Measurements from ENCODE around the gene KRTAP6-2. TPM values are rescaled to one million over a fixed set of nuclear protein-coding genes. Genes with fewer than 3 reads are reported as not detected.

The KRTAP6-2 gene
- polyA plus RNA-seq, 1 experiment, result not detected

DNA sequence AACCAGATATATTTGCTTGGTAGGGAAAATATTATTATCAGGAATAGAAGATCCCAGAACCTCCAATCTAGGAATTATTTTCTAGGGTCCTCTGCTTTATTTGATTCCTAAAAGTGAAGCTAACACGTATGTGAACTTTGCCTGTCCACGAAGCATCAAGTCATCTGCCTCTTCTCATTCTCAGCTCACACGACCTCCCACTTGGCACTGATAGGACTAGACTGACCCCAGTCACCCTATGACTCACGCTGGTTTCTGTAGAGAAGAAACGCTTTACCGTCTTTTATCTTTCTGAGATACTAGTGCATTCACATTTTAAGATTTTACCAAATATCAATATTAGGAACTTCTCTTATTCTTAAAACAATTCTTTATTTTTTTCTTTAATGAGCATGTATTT is 35.6 kb downstream of the KRTAP6-2 start:
- no peak for DNase-seq (ENCODE audit: low read depth)
- H3K36me3 ChIP-seq (ENCODE audit: control insufficient read depth, insufficient read depth, low read length), result no peaks in the 10 kb centered on the region
- TF ChIP-seq, protein P1, sequence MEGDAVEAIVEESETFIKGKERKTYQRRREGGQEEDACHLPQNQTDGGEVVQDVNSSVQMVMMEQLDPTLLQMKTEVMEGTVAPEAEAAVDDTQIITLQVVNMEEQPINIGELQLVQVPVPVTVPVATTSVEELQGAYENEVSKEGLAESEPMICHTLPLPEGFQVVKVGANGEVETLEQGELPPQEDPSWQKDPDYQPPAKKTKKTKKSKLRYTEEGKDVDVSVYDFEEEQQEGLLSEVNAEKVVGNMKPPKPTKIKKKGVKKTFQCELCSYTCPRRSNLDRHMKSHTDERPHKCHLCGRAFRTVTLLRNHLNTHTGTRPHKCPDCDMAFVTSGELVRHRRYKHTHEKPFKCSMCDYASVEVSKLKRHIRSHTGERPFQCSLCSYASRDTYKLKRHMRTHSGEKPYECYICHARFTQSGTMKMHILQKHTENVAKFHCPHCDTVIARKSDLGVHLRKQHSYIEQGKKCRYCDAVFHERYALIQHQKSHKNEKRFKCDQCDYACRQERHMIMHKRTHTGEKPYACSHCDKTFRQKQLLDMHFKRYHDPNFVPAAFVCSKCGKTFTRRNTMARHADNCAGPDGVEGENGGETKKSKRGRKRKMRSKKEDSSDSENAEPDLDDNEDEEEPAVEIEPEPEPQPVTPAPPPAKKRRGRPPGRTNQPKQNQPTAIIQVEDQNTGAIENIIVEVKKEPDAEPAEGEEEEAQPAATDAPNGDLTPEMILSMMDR (IDR thresholded peaks at IDR 0.05; ENCODE audit: insufficient read depth, low read depth, low read length), result no peak
- no peak overlapping the region for H3K4me3 ChIP-seq (ENCODE audit: low read depth, low read length)
- H3K27me3 ChIP-seq (ENCODE audit: control insufficient read depth, insufficient read depth, low read length), result no peaks in the 10 kb centered on the region
- POLR2A ChIA-PET, result no interaction called here
- CTCF ChIA-PET, result no interaction called here

GRCh38 chr21:30561957-30562356 is 36.7 kb downstream of the KRTAP6-2 start:
- Histone ChIP-seq H3K27me3 (ENCODE audit: control insufficient read depth, insufficient read depth, low read length) (no peaks in the 10 kb centered on the region), H3K4me3 (ENCODE audit: low read depth, low read length) (no peak overlapping the region), H3K36me3 (ENCODE audit: control insufficient read depth, insufficient read depth, low read length) (no peaks in the 10 kb centered on the region)
- ChIA-PET CTCF (no interaction called here), POLR2A (no interaction called here)
- TF ChIP-seq, protein P1 (IDR thresholded peaks at IDR 0.05; ENCODE audit: insufficient read depth, low read depth, low read length), result no peak
- no peak for DNase-seq (ENCODE audit: low read depth)

GRCh38 chr21:30561264-30561895 is 37.3 kb downstream of the KRTAP6-2 start, which contains the start of gene KRTAP19-7:
Gene KRTAP19-7, minus strand, starts transcription at chr21:30561314. Its CDS starts 25 bp downstream, at chr21:30561289.
- H3K36me3 ChIP-seq (ENCODE audit: control insufficient read depth, insufficient read depth, low read length), result no peaks in the 10 kb centered on the region
- H3K27me3 ChIP-seq (ENCODE audit: control insufficient read depth, insufficient read depth, low read length), result no peaks in the 10 kb centered on the region
- ChIA-PET CTCF (no interaction called here), POLR2A (no interaction called here)
- DNase-seq (ENCODE audit: low read depth), result no peak
- TF ChIP-seq, protein P1 (IDR thresholded peaks at IDR 0.05; ENCODE audit: insufficient read depth, low read depth, low read length), result no peak
- H3K4me3 ChIP-seq (ENCODE audit: low read depth, low read length), result no peak within 1 kb of the TSS

DNA sequence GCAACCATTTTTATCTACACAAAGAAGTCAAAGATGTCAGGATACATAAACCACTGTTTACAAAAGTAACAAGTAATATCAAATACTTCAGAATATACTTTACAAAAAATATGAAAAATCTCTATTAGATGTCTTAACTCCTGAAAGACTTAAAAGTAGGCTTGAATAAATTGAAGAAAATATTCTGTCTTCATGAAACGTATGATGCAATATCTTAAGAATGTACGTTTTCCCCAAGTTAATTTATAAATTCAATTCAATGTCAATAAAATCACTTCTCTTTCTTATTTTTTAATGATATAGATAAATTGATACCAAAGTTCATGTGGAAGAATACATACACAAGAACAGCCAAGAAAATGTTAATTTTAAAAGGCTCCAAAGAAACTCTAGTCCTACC is 43.6 kb downstream of the KRTAP6-2 start:
- TF ChIP-seq, protein P1 (IDR thresholded peaks at IDR 0.05; ENCODE audit: insufficient read depth, low read depth, low read length), result no peak

DNA sequence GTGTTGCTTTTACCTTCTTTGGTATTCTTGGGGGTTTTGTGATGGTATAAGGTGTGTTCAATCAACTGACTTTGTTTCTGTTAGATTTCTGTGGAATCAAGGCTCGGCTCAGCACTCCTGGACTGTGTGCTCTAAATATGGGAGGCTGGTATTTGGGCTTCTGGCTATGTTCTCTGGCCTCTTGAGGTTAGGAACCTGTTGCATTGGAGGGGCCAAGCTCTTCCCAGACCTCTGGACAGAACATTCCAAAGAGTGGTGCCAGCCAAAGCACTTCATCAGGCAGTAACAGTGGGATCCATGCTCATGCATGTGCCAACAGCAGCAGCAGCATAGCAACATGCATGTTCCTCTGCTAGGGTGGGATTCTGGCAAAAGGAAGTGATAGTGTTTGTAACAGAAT is 45.9 kb downstream of the KRTAP6-2 start:
- TF ChIP-seq, protein P1 (IDR thresholded peaks at IDR 0.05; ENCODE audit: insufficient read depth, low read depth, low read length), result no peak
- no peaks in the 10 kb centered on the region for H3K27me3 ChIP-seq (ENCODE audit: control insufficient read depth, insufficient read depth, low read length)
- POLR2A ChIA-PET, result no interaction called here
- DNase-seq (ENCODE audit: low read depth), result no peak
- no peaks in the 10 kb centered on the region for H3K36me3 ChIP-seq (ENCODE audit: control insufficient read depth, insufficient read depth, low read length)
- H3K4me3 ChIP-seq (ENCODE audit: low read depth, low read length), result no peak overlapping the region
- CTCF ChIA-PET, result no interaction called here

More for the DNA sequence above, 43.6 kb downstream of the KRTAP6-2 start:
- DNase-seq (ENCODE audit: low read depth), result no peak
- Histone ChIP-seq H3K36me3 (ENCODE audit: control insufficient read depth, insufficient read depth, low read length) (no peaks in the 10 kb centered on the region), H3K4me3 (ENCODE audit: low read depth, low read length) (no peak overlapping the region), H3K27me3 (ENCODE audit: control insufficient read depth, insufficient read depth, low read length) (no peaks in the 10 kb centered on the region)
- CTCF ChIA-PET, result interaction anchor here (0.6 kb wide), 1 partner anchor 218 kb away, joined by 3 read pairs; the partner anchor contains the start of gene KRTAP27-1
- POLR2A ChIA-PET, result no interaction called here

Small RNA genes lying within 50 kb of the gene (small RNA-seq; reads per million reads assigned to genes)
- gene KRTAP20-1 (ENCODE audit: insufficient read length, low read depth, low replicate concordance), result not detected
- not detected for gene KRTAP20-3 (ENCODE audit: insufficient read length, low read depth, low replicate concordance)
- gene KRTAP20-4 (ENCODE audit: insufficient read length, low read depth, low replicate concordance), result not detected
- not detected for gene KRTAP22-1 (ENCODE audit: insufficient read length, low read depth, low replicate concordance)
- gene KRTAP22-2 (ENCODE audit: insufficient read length, low read depth, low replicate concordance), result not detected

Other genes starting within 250 kb of the KRTAP6-2 start
- not detected in 2 replicates for gene KRTAP13-2, start 226.6 kb downstream of the KRTAP6-2 start, polyA plus RNA-seq (2011; rRNA removed)
- not detected in 2 replicates for gene KRTAP13-1, start 202.9 kb downstream of the KRTAP6-2 start, polyA plus RNA-seq (2011; rRNA removed)
- gene KRTAP13-3, start 173.0 kb downstream of the KRTAP6-2 start, polyA plus RNA-seq (2011; rRNA removed), result not detected in 2 replicates
- not detected in 2 replicates for gene KRTAP13-4, start 168.7 kb downstream of the KRTAP6-2 start, polyA plus RNA-seq (2011; rRNA removed)
- gene KRTAP15-1, start 158.6 kb downstream of the KRTAP6-2 start, polyA plus RNA-seq (2011; rRNA removed), result not detected in 2 replicates
- gene KRTAP19-1, start 118.5 kb downstream of the KRTAP6-2 start, polyA plus RNA-seq (2011; rRNA removed), result not detected in 2 replicates
- gene KRTAP19-2, start 111.5 kb downstream of the KRTAP6-2 start, polyA plus RNA-seq (2011; rRNA removed), result not detected in 2 replicates
- not detected in 2 replicates for gene KRTAP19-3, start 106.9 kb downstream of the KRTAP6-2 start, polyA plus RNA-seq (2011; rRNA removed)
- gene KRTAP19-4, start 101.7 kb downstream of the KRTAP6-2 start, polyA plus RNA-seq (2011; rRNA removed), result not detected in 2 replicates
- gene KRTAP19-5, start 96.8 kb downstream of the KRTAP6-2 start, polyA plus RNA-seq (2011; rRNA removed), result not detected in 2 replicates
- gene KRTAP19-6, start 57.0 kb downstream of the KRTAP6-2 start, polyA plus RNA-seq (2011; rRNA removed), result not detected in 2 replicates
- not detected in 2 replicates for gene KRTAP19-7, start 37.6 kb downstream of the KRTAP6-2 start, polyA plus RNA-seq (2011; rRNA removed)
- not detected in 2 replicates for gene KRTAP22-2, start 8.5 kb downstream of the KRTAP6-2 start, polyA plus RNA-seq (2011; rRNA removed)
- not detected in 2 replicates for gene KRTAP6-3, start 6.5 kb downstream of the KRTAP6-2 start, polyA plus RNA-seq (2011; rRNA removed)
- gene KRTAP22-1, start 2.2 kb upstream of the KRTAP6-2 start, polyA plus RNA-seq (2011; rRNA removed), result not detected in 2 replicates
- gene KRTAP6-1, start 15.0 kb upstream of the KRTAP6-2 start, polyA plus RNA-seq (2011; rRNA removed), result not detected in 2 replicates
- gene KRTAP20-1, start 17.5 kb upstream of the KRTAP6-2 start, polyA plus RNA-seq (2011; rRNA removed), result not detected in 2 replicates
- gene KRTAP20-4, start 21.7 kb upstream of the KRTAP6-2 start, polyA plus RNA-seq (2011; rRNA removed), result not detected in 2 replicates
- not detected in 2 replicates for gene KRTAP20-2, start 36.3 kb upstream of the KRTAP6-2 start, polyA plus RNA-seq (2011; rRNA removed)
- not detected in 2 replicates for gene KRTAP20-3, start 44.0 kb upstream of the KRTAP6-2 start, polyA plus RNA-seq (2011; rRNA removed)
- gene KRTAP21-3, start 119.9 kb upstream of the KRTAP6-2 start, polyA plus RNA-seq (2011; rRNA removed), result not detected in 2 replicates
- not detected in 2 replicates for gene KRTAP21-2, start 148.4 kb upstream of the KRTAP6-2 start, polyA plus RNA-seq (2011; rRNA removed)
- gene KRTAP21-1, start 156.5 kb upstream of the KRTAP6-2 start, polyA plus RNA-seq (2011; rRNA removed), result not detected in 2 replicates
- gene KRTAP8-1, start 214.4 kb upstream of the KRTAP6-2 start, polyA plus RNA-seq (2011; rRNA removed), result not detected in 2 replicates
- not detected in 2 replicates for gene KRTAP7-1, start 230.9 kb upstream of the KRTAP6-2 start, polyA plus RNA-seq (2011; rRNA removed)

All from BJ (cell line).